ENCODE measurements around the gene TBC1D22A.

DNA sequence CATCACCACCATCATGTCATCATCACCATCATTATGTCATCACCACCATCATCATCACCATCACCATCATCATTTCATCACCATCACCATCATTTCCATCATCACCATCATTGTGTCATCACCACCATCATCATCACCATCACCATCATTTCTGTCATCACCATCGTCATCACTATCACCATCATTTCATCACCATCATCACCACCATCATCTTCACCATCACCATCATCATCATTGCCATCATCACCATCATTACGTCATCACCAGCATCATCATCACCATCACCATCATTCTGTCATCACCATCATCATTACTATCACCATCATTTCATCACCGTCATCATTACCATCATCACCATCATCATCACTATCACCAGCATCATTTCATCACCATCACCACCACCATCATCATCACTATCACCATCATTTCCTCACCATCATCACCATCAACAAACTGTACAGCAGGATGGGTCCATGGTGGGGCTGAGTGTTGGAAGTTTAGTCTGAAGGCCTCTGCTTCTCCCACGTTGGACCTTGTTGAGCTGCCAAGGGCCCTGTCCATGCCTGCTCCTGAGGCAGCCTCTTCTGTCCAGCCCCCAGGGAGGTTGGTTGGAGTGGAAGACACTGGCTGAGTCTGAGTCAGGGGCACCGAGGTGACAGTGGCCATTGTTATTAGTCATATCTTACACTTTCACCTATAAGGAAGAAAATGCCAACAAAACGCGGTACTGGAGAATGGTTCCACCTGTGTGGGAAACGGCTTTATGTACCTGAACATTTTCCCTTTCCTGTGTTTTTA is 247.1 kb downstream of the TBC1D22A start:
- TF ChIP-seq POLR2A (IDR thresholded peaks at IDR 0.05), result no peak
- TF ChIP-seq, protein P1, sequence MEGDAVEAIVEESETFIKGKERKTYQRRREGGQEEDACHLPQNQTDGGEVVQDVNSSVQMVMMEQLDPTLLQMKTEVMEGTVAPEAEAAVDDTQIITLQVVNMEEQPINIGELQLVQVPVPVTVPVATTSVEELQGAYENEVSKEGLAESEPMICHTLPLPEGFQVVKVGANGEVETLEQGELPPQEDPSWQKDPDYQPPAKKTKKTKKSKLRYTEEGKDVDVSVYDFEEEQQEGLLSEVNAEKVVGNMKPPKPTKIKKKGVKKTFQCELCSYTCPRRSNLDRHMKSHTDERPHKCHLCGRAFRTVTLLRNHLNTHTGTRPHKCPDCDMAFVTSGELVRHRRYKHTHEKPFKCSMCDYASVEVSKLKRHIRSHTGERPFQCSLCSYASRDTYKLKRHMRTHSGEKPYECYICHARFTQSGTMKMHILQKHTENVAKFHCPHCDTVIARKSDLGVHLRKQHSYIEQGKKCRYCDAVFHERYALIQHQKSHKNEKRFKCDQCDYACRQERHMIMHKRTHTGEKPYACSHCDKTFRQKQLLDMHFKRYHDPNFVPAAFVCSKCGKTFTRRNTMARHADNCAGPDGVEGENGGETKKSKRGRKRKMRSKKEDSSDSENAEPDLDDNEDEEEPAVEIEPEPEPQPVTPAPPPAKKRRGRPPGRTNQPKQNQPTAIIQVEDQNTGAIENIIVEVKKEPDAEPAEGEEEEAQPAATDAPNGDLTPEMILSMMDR (IDR thresholded peaks at IDR 0.05 in 4 of 5, conservative IDR thresholded peaks at IDR 0.05 in 1 of 5), result no peak

Data from gastrocnemius medialis (tissue), 4 donors.